VCaP (cell line): ENCODE measurements around the gene FOXO3.

Experiments
- H3K27ac ChIP-seq: fragments of 450-650 bp; 2 replicates; pipeline ENCODE4 v1.5.1; 2017
- CTCF ChIP-seq: fragments of 450-650 bp; conservative IDR thresholded peaks from 2 replicates; pipeline ENCODE4 v1.5.1; 2017; ENCODE audit warnings: mild to moderate bottlenecking, moderate library complexity

Gene FOXO3

GRCh38 chr6:108560463-108561308 lies at the start of gene FOXO3:
FOXO3 (plus strand) TSS chr6:108560917; CDS start chr6:108561209, 292 bp downstream.
- H3K27ac ChIP-seq = peak within 1 kb of the TSS; percentile 96
- TF ChIP-seq CTCF = peak; percentile 13; the same call in 1 of the 2 replicates

GRCh38 chr6:108518714-108519576 lies 41.8 kb upstream of the FOXO3 start:
- H3K27ac ChIP-seq = no peak overlapping the region
- peak; percentile 71 for TF ChIP-seq CTCF

GRCh38 chr6:108521616-108522107 lies 39.1 kb upstream of the FOXO3 start:
- no peak overlapping the region for H3K27ac ChIP-seq
- TF ChIP-seq CTCF = no peak

- no peak for TF ChIP-seq CTCF
- H3K27ac ChIP-seq = no peak overlapping the region
These were observed 37.0 kb upstream of the FOXO3 start for GRCh38 chr6:108523697-108524096.

- no peak overlapping the region for H3K27ac ChIP-seq
- no peak for TF ChIP-seq CTCF
These were observed 36.0 kb upstream of the FOXO3 start for GRCh38 chr6:108524528-108525248.

- TF ChIP-seq CTCF = peak; percentile 84
These were observed 34.0 kb upstream of the FOXO3 start for GRCh38 chr6:108526739-108527174.

More at GRCh38 chr6:108526739-108527174, 34.0 kb upstream of the FOXO3 start:
- H3K27ac ChIP-seq = no peak overlapping the region
